Measurements from ENCODE around the gene ZNF57. TPM values are rescaled to one million over a fixed set of nuclear protein-coding genes. Genes with fewer than 3 reads are reported as not detected.

Gene ZNF57
- total and polyA plus RNA-seq, 2 of the 13 experiments (the other 11 are each of a cell fraction or from before 2014, with no cell fraction given), result 6.6 to 17.5 TPM

GRCh38 chr19:2942928-2943640 is 42.4 kb downstream of the ZNF57 start (continued):
- TF ChIP-seq ZNF768 (CRISPR knock-in tag; IDR thresholded peaks at IDR 0.05) (no peak), PREB (CRISPR knock-in tag; IDR thresholded peaks at IDR 0.05) (no peak), RBM22 (optimal IDR thresholded peaks at IDR 0.05; ENCODE audit: low read length) (no peak), ZBTB21 (CRISPR knock-in tag; IDR thresholded peaks at IDR 0.05) (no peak), DMAP1 (CRISPR knock-in tag; IDR thresholded peaks at IDR 0.05) (no peak), HOXA7 (CRISPR knock-in tag; IDR thresholded peaks at IDR 0.05) (no peak), GATAD1 (CRISPR knock-in tag; IDR thresholded peaks at IDR 0.05) (no peak), NPAS2 (CRISPR knock-in tag; IDR thresholded peaks at IDR 0.05; ENCODE audit: borderline replicate concordance) (no peak), HDAC2 (CRISPR knock-in tag; IDR thresholded peaks at IDR 0.05) (0 out of 2 replicates have a peak, but pooled peaks have one; percentile 23), ISL2 (CRISPR knock-in tag; IDR thresholded peaks at IDR 0.05) (no peak), ZFP82 (CRISPR knock-in tag; IDR thresholded peaks at IDR 0.05; ENCODE audit: borderline replicate concordance) (no peak), RFXAP (CRISPR knock-in tag; IDR thresholded peaks at IDR 0.05; ENCODE audit: borderline replicate concordance) (no peak), MED13 (CRISPR knock-in tag; IDR thresholded peaks at IDR 0.05) (no peak), SOX5 (CRISPR knock-in tag; IDR thresholded peaks at IDR 0.05; ENCODE audit: borderline replicate concordance) (no peak), GMEB2 (CRISPR knock-in tag; IDR thresholded peaks at IDR 0.05; ENCODE audit: low read depth) (no peak), ZMYM3 (CRISPR knock-in tag; IDR thresholded peaks at IDR 0.05) (peak; percentile 28; the same call in 1 of the 2 replicates), ZNF343 (CRISPR knock-in tag; IDR thresholded peaks at IDR 0.05) (no peak), ZNF557 (CRISPR knock-in tag; IDR thresholded peaks at IDR 0.05) (no peak), KLF12 (CRISPR knock-in tag; IDR thresholded peaks at IDR 0.05; ENCODE audit: borderline replicate concordance) (no peak), TBL1XR1 (IDR thresholded peaks at IDR 0.05; ENCODE audit: borderline replicate concordance, low read length, partially characterized antibody) (no peak), FIP1L1 (IDR thresholded peaks at IDR 0.05; ENCODE audit: borderline replicate concordance, insufficient read depth, low read depth, low read length) (no peak), RFXANK (CRISPR knock-in tag; IDR thresholded peaks at IDR 0.05) (no peak), SIN3B (IDR thresholded peaks at IDR 0.05; ENCODE audit: low read length) (no peak), ZSCAN5A (CRISPR knock-in tag; IDR thresholded peaks at IDR 0.05; ENCODE audit: borderline replicate concordance) (0 out of 2 replicates have a peak, but pooled peaks have one; percentile 17)
- TF ChIP-seq, protein P1, sequence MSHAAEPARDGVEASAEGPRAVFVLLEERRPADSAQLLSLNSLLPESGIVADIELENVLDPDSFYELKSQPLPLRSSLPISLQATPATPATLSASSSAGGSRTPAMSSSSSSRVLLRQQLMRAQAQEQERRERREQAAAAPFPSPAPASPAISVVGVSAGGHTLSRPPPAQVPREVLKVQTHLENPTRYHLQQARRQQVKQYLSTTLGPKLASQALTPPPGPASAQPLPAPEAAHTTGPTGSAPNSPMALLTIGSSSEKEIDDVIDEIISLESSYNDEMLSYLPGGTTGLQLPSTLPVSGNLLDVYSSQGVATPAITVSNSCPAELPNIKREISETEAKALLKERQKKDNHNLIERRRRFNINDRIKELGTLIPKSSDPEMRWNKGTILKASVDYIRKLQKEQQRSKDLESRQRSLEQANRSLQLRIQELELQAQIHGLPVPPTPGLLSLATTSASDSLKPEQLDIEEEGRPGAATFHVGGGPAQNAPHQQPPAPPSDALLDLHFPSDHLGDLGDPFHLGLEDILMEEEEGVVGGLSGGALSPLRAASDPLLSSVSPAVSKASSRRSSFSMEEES (CRISPR knock-in tag; IDR thresholded peaks at IDR 0.05), result no peak
- TF ChIP-seq, protein P2, sequence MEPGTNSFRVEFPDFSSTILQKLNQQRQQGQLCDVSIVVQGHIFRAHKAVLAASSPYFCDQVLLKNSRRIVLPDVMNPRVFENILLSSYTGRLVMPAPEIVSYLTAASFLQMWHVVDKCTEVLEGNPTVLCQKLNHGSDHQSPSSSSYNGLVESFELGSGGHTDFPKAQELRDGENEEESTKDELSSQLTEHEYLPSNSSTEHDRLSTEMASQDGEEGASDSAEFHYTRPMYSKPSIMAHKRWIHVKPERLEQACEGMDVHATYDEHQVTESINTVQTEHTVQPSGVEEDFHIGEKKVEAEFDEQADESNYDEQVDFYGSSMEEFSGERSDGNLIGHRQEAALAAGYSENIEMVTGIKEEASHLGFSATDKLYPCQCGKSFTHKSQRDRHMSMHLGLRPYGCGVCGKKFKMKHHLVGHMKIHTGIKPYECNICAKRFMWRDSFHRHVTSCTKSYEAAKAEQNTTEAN (CRISPR knock-in tag; conservative IDR thresholded peaks at IDR 0.05), result no peak
